Neuronal stem cell (in vitro differentiated cells): ENCODE results near the gene OSBPL9.

Experiments used
- DNase-seq: peaks from one replicate; pipeline ENCODE4 v3.0.0-alpha.2; 2013; ENCODE audit warnings: low spot score
- H2AFZ ChIP-seq: one replicate; pipeline ENCODE4 v1.6.1; 2013; ENCODE audit warnings: mild to moderate bottlenecking, low read length, inconsistent platforms
- H2AK5ac ChIP-seq: 2 replicates; pipeline ENCODE4 v1.6.1; 2013; ENCODE audit warnings: low read depth, mild to moderate bottlenecking, inconsistent platforms, low read length, moderate library complexity, mixed read lengths
- H2BK120ac ChIP-seq: 2 replicates; pipeline ENCODE4 v1.6.1; 2013; ENCODE audit warnings: low read depth, mild to moderate bottlenecking, inconsistent platforms, low read length, moderate library complexity, mixed read lengths
- H2BK12ac ChIP-seq: one replicate; pipeline ENCODE4 v1.6.1; 2013; ENCODE audit warnings: low read length, inconsistent platforms
- H2BK15ac ChIP-seq: 2 replicates; pipeline ENCODE4 v1.6.1; 2013; ENCODE audit warnings: mild to moderate bottlenecking, low read length, inconsistent platforms, mixed read lengths
- H2BK5ac ChIP-seq: one replicate; pipeline ENCODE4 v1.6.1; 2013; ENCODE audit warnings: inconsistent platforms, mild to moderate bottlenecking, low read length, moderate library complexity
- H3K14ac ChIP-seq: one replicate; pipeline ENCODE4 v1.6.1; 2013; ENCODE audit warnings: low read length, inconsistent platforms
- H3K18ac ChIP-seq: 2 replicates; pipeline ENCODE4 v1.6.1; 2013; ENCODE audit warnings: low read length, inconsistent platforms
- H3K23ac ChIP-seq: 2 replicates; pipeline ENCODE4 v1.6.1; 2013; ENCODE audit warnings: low read depth, mild to moderate bottlenecking, mixed read lengths, low read length, inconsistent platforms; ENCODE audit not compliant: poor library complexity
- H3K27ac ChIP-seq: replicated peaks from 3 replicates; pipeline ENCODE4 v1.5.1; 2013; ENCODE audit warnings: low read length, inconsistent platforms
- H3K27me3 ChIP-seq, 3 experiments: 2 replicates each; pipeline ENCODE4 v1.6.1; 2013; ENCODE audit warnings: low read length in 3 of 3, mild to moderate bottlenecking in 2 of 3, inconsistent platforms in 1 of 3, low read depth in 1 of 3, mixed read lengths in 1 of 3, moderate library complexity in 1 of 3; ENCODE audit not compliant: control insufficient read depth in 3 of 3, insufficient read depth in 3 of 3
- H3K36me3 ChIP-seq, 2 donors: replicated peaks in 1 of 2; 2 replicates each; pipeline ENCODE4 v1.6.1; 2013; ENCODE audit warnings: low read length in 2 of 2; ENCODE audit not compliant: control insufficient read depth in 2 of 2, insufficient read depth in 2 of 2
- H3K4ac ChIP-seq: 2 replicates; pipeline ENCODE4 v1.6.1; 2013; ENCODE audit warnings: inconsistent platforms, mild to moderate bottlenecking, low read length, moderate library complexity
- H3K4me1 ChIP-seq, 2 donors: 1 replicate in 1 of 2; 2 replicates in 1 of 2; pipeline ENCODE4 v1.6.1; 2013; ENCODE audit warnings: low read length in 2 of 2, low read depth in 1 of 2; ENCODE audit not compliant: control insufficient read depth in 2 of 2, insufficient read depth in 1 of 2
- H3K4me2 ChIP-seq: one replicate; pipeline ENCODE4 v1.6.1; 2013; ENCODE audit warnings: mild to moderate bottlenecking, low read length, inconsistent platforms; ENCODE audit not compliant: insufficient read depth, poor library complexity, severe bottlenecking
- H3K4me3 ChIP-seq, 2 donors: 2 replicates each; pipeline ENCODE4 v1.5.1; 2013; ENCODE audit warnings: low read length in 2 of 2, mild to moderate bottlenecking in 2 of 2, inconsistent platforms in 1 of 2, moderate library complexity in 1 of 2
- H3K79me1 ChIP-seq: one replicate; pipeline ENCODE4 v1.6.1; 2013; ENCODE audit warnings: low read depth, mild to moderate bottlenecking, inconsistent platforms, low read length, moderate library complexity
- H3K9ac ChIP-seq: one replicate; pipeline ENCODE4 v1.6.1; 2013; ENCODE audit warnings: mild to moderate bottlenecking, low read depth, low read length, inconsistent platforms; ENCODE audit not compliant: poor library complexity
- H3K9me3 ChIP-seq, 2 donors: replicated peaks in 1 of 2; 2 replicates each; pipeline versions ENCODE3 to v1.6.1; 2013; ENCODE audit warnings: low read length in 2 of 2, mild to moderate bottlenecking in 2 of 2, inconsistent platforms in 1 of 2, low read depth in 1 of 2, mixed read lengths in 1 of 2, moderate library complexity in 1 of 2; ENCODE audit not compliant: control insufficient read depth in 2 of 2, insufficient read depth in 1 of 2
- H4K8ac ChIP-seq: one replicate; pipeline ENCODE4 v1.6.1; 2013; ENCODE audit warnings: low read depth, mild to moderate bottlenecking, inconsistent platforms, low read length, moderate library complexity
- H4K91ac ChIP-seq: one replicate; pipeline ENCODE4 v1.6.1; 2013; ENCODE audit warnings: low read length, low read depth, mild to moderate bottlenecking, inconsistent platforms; ENCODE audit not compliant: poor library complexity
- WGBS, 2 donors: extraction: QIAGEN DNeasy Blood & Tissue Kit; methylation state at CpG; one replicate each; pipeline ENCODE4 v1.1.7; 2013; ENCODE audit warnings: missing lambda C conversion rate in 2 of 2, mixed read lengths in 1 of 2; ENCODE audit not compliant: insufficient read length in 2 of 2, insufficient replicate concordance in 1 of 2; ENCODE audit errors: extremely low coverage in 2 of 2; 5-methylcytosine and 5-hydroxymethylcytosine counted together

OSBPL9 gene

DNA sequence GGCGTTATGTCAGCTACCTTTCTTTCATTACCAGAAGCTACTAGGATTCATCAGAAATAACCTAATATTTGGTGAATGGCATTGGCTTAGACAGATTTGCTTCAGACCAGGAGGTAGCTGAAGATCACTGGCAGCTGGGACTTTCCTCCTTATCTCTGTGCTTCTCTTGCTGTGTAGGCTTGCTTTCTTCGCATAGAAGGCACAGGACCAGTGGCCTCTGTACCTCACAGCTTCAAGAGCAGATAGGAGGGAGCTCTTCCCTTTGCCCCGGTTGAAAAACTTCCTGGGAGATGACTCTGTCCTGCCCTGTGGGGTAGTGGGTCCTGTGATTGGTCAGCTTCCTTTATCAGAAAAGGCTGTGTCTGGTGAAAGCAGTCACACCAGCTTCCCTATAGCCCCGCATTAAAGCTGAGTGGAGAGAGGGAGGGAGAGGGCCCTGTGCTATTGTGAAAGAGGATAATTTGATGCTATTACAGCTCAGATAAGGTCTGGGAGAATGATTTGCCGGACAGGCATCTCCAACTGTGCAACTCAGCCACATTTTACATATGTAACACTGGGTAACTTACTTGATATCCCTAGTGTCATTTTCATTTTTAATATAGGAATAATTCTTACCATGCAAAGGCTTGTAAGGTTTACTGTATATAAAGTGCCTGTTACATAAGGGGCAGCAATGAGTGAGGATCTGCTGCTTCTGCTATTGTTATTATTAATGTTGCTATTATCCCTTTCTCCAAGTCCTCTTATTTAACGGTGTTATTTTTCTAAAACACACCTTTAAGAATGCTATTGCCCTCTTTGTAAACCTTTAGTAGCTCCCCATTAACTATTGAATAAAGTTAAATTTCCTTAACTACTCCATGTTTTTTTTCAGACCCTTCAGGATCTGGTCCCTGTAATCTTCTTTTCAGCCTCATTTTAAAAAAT, 31.6 kb downstream of the OSBPL9 start:
- H3K9me3 ChIP-seq = peaks cover 0 to 11% of the 10 kb centered on the region in 2 donors
- DNase-seq = no peak
- H3K9ac ChIP-seq = no peak overlapping the region
- H2AK5ac ChIP-seq = no peak overlapping the region
- H3K27me3 ChIP-seq = no peaks in the 10 kb centered on the region
- no peak overlapping the region for H3K23ac ChIP-seq
- H2BK5ac ChIP-seq = no peak overlapping the region
- no peak overlapping the region for H3K4me2 ChIP-seq
- H4K8ac ChIP-seq = no peak overlapping the region
- no peak overlapping the region for H3K27ac ChIP-seq
- no peak overlapping the region for H3K4ac ChIP-seq
- H3K18ac ChIP-seq = peak overlapping the region; percentile 15
- peaks cover 3% of the 10 kb centered on the region for H3K79me1 ChIP-seq
- no peak overlapping the region for H2BK120ac ChIP-seq
- no peaks in the 10 kb centered on the region for H3K36me3 ChIP-seq
- H2BK12ac ChIP-seq = no peak overlapping the region
- H4K91ac ChIP-seq = no peak overlapping the region
- H3K4me1 ChIP-seq = peaks cover 7 to 9% of the 10 kb centered on the region in 2 donors
- WGBS, 2 donors = no CpG with 5 or more reads among the region's 6 CpGs
- peak overlapping the region; percentile 71 for H2AFZ ChIP-seq
- H3K14ac ChIP-seq = peak overlapping the region; percentile 72
- no peak overlapping the region for H2BK15ac ChIP-seq
- no peak overlapping the region for H3K4me3 ChIP-seq

DNA sequence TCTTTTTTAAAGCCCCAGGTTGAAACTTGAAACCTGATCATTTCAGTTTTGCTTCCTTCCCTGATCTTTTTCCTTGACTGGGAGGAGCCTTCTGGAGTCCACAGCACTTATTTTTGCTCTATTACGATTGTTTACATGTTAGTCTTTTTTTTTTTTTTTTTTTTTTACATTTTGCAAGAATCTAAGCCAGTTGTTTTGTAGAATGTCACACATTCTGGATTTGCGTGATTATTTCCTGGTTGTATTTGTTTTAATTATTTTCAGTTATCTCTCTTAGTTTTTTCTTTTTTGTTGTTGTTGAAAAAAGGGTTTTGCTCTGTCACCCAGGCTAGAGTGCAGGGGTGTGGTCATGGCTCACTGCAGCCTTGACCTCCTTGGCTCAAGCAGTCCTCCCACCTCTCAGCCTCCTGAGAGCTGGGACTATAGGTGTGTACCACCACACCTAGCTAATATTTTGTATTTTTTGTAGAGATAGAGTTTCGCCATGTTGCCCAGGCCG, 32.8 kb downstream of the OSBPL9 start:
- Histone ChIP-seq H2BK15ac (no peak overlapping the region), H4K8ac (no peak overlapping the region), H3K4me2 (no peak overlapping the region), H2BK12ac (no peak overlapping the region), H4K91ac (no peak overlapping the region), H2BK120ac (no peak overlapping the region), H3K27ac (no peak overlapping the region), H3K4me1 (peaks cover 7 to 9% of the 10 kb centered on the region in 2 donors), H2AFZ (no peak overlapping the region), H3K18ac (no peak overlapping the region), H3K4me3 (no peak overlapping the region), H3K14ac (no peak overlapping the region), H2AK5ac (no peak overlapping the region), H3K9ac (no peak overlapping the region), H2BK5ac (no peak overlapping the region), H3K36me3 (no peaks in the 10 kb centered on the region), H3K4ac (no peak overlapping the region), H3K79me1 (peaks cover 3% of the 10 kb centered on the region), H3K9me3 (peaks cover 0 to 11% of the 10 kb centered on the region in 2 donors), H3K27me3 (no peaks in the 10 kb centered on the region), H3K23ac (no peak overlapping the region)
- no CpG with 5 or more reads among the region's 4 CpGs for WGBS, 2 donors
- DNase-seq = no peak

DNA sequence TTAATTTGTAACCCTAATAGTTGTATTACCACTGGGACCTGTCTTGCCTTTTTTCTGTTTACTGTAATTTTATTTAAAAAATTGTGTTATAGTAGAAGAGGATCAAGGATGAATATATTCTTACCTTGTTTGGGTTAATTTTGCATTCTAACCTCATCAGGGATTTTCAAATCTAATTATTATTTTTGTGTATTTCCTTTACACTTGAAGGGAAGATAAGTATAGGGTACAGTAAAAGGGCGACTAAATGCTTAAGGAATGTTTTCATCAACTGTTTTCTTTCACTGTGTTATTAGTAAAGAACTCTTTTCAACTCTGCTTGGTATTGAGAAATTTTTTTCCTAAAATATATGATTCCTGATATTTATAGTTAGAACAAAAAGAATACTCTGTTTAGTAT, 33.3 kb downstream of the OSBPL9 start:
- Histone ChIP-seq H2BK120ac (no peak overlapping the region), H3K23ac (no peak overlapping the region), H3K4me2 (no peak overlapping the region), H3K4me3 (no peak overlapping the region), H2AK5ac (no peak overlapping the region), H3K9me3 (peaks cover 0 to 8% of the 10 kb centered on the region in 2 donors), H2BK12ac (no peak overlapping the region), H2BK15ac (no peak overlapping the region), H3K27ac (no peak overlapping the region), H4K91ac (no peak overlapping the region), H4K8ac (no peak overlapping the region), H3K9ac (no peak overlapping the region), H3K36me3 (no peaks in the 10 kb centered on the region), H3K79me1 (peaks cover 3% of the 10 kb centered on the region), H2AFZ (no peak overlapping the region), H3K4me1 (peaks cover 7 to 9% of the 10 kb centered on the region in 2 donors), H2BK5ac (no peak overlapping the region), H3K18ac (no peak overlapping the region), H3K4ac (no peak overlapping the region), H3K27me3 (no peaks in the 10 kb centered on the region), H3K14ac (no peak overlapping the region)
- no peak for DNase-seq
- no CpG with 5 or more reads among the region's 1 CpG for WGBS, 2 donors

DNA sequence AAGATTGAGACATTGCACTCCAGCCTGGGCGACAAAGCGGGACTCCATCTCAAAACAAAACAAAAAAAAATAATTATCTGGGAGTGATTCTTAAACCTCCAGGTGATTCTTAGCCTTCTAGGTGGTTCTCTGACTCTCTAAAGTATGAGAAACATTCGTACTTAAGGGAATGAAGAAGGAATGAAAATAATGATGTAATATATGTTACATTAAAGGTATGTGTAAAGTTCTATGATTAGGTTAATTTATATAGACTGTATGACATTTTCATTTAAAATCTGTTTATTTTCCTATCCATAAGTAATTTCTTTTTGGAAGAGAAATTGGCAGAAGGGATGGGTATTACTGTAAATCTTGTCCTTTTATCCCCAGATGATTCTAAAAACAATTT, 34.7 kb downstream of the OSBPL9 start:
- no peak overlapping the region for H3K4me2 ChIP-seq
- WGBS, 2 donors = no CpG with 5 or more reads among the region's 3 CpGs

More for the DNA sequence above, 34.7 kb downstream of the OSBPL9 start:
- no peak overlapping the region for H3K18ac ChIP-seq
- peaks cover 0 to 4% of the 10 kb centered on the region in 2 donors for H3K9me3 ChIP-seq
- no peak overlapping the region for H4K91ac ChIP-seq
- no peak overlapping the region for H3K23ac ChIP-seq
- H3K4me1 ChIP-seq = peaks cover 7 to 9% of the 10 kb centered on the region in 2 donors
- H3K14ac ChIP-seq = no peak overlapping the region
- no peak overlapping the region for H4K8ac ChIP-seq
- H3K27ac ChIP-seq = no peak overlapping the region
- H3K27me3 ChIP-seq = no peaks in the 10 kb centered on the region
- no peak overlapping the region for H2AFZ ChIP-seq
- H2BK5ac ChIP-seq = no peak overlapping the region
- H2BK12ac ChIP-seq = no peak overlapping the region
- H3K4me3 ChIP-seq = no peak overlapping the region
- H2BK15ac ChIP-seq = no peak overlapping the region
- H2BK120ac ChIP-seq = no peak overlapping the region
- H3K36me3 ChIP-seq = no peaks in the 10 kb centered on the region
- H3K4ac ChIP-seq = no peak overlapping the region
- H2AK5ac ChIP-seq = no peak overlapping the region
- H3K9ac ChIP-seq = no peak overlapping the region
- peaks cover 3% of the 10 kb centered on the region for H3K79me1 ChIP-seq
- no peak for DNase-seq
